GM20431 (cell line): ENCODE results near the gene EFNA1.

Experiments
- in situ Hi-C: fragments of 300-500 bp; cut with MseI, MboI; formaldehyde crosslinking; loops from one replicate; pipeline ENCODE4 v1.15.0; 2020; ENCODE audit warnings: low sequenced_read_pairs; ENCODE audit not compliant: unreplicated experiment

EFNA1 gene

GRCh38 chr1:155123801-155124200, 3.9 kb upstream of the EFNA1 start:
- in situ Hi-C loops = no loop called here

- in situ Hi-C loops = no loop called here
Measured at GRCh38 chr1:155124503-155125463, 2.9 kb upstream of the EFNA1 start.

GRCh38 chr1:155125511-155125945, 2.1 kb upstream of the EFNA1 start:
- in situ Hi-C loops = no loop called here

GRCh38 chr1:155125946-155126555, 1.6 kb upstream of the EFNA1 start:
- in situ Hi-C loops = no loop called here

- in situ Hi-C loops = no loop called here
Measured at GRCh38 chr1:155126556-155127104, 1.0 kb upstream of the EFNA1 start.

GRCh38 chr1:155127967-155128754, 485 bp downstream of the EFNA1 start:
- in situ Hi-C loops = no loop called here

GRCh38 chr1:155128755-155129473, 1.2 kb downstream of the EFNA1 start:
- in situ Hi-C loops = no loop called here

- in situ Hi-C loops = no loop called here
Measured at GRCh38 chr1:155130272-155131006, 2.8 kb downstream of the EFNA1 start.

- in situ Hi-C loops = no loop called here
Measured at GRCh38 chr1:155131285-155131684, 3.6 kb downstream of the EFNA1 start.

GRCh38 chr1:155131856-155132255, 4.2 kb downstream of the EFNA1 start:
- in situ Hi-C loops = no loop called here

GRCh38 chr1:155133799-155134281, 6.2 kb downstream of the EFNA1 start:
- in situ Hi-C loops = no loop called here

GRCh38 chr1:155134322-155134721, 6.6 kb downstream of the EFNA1 start:
- in situ Hi-C loops = no loop called here

- in situ Hi-C loops = no loop called here
Measured at GRCh38 chr1:155134880-155135414, 7.3 kb downstream of the EFNA1 start.

GRCh38 chr1:155135415-155136028, 7.8 kb downstream of the EFNA1 start, which contains the start of gene SLC50A1:
Gene SLC50A1 (plus strand): TSS chr1:155135852. CDS start chr1:155135912, 60 bp downstream.
- in situ Hi-C loops = no loop called here

GRCh38 chr1:155136748-155137147, 9.1 kb downstream of the EFNA1 start:
- in situ Hi-C loops = no loop called here

GRCh38 chr1:155137154-155137949, 9.7 kb downstream of the EFNA1 start:
- in situ Hi-C loops = no loop called here

GRCh38 chr1:155139895-155140629, 12.4 kb downstream of the EFNA1 start, which contains the start of gene DPM3:
Gene DPM3 (minus strand): TSS chr1:155140531. CDS start chr1:155140240, 291 bp downstream.
- in situ Hi-C loops = no loop called here
